ENCODE results near the gene TRMT2B. TPM values are rescaled to one million over a fixed set of nuclear protein-coding genes. Genes with fewer than 3 reads are reported as not detected.
"Not testable (repeated sequence)": the region's sequence is repeated elsewhere in the genome, so short reads cannot be mapped to it uniquely, and the experiment has no call there.

TRMT2B gene
- polyA plus RNA-seq, 1 donor from 2014 or later: 6.8 TPM

GRCh38 chrX:100984818-100985217, 67.1 kb downstream of the TRMT2B start:
- Histone ChIP-seq H3K9ac (ENCODE audit: low read length) (no peak overlapping the region), H3K27me3 (ENCODE audit: insufficient read depth, low read depth, low read length) (no peaks in the 10 kb centered on the region), H3F3A (ENCODE audit: insufficient read depth, low read length, poor library complexity, severe bottlenecking) (no peaks in the 10 kb centered on the region), H3K36me3 (ENCODE audit: insufficient read depth, low read length) (no peaks in the 10 kb centered on the region), H3K79me2 (replicated peaks; ENCODE audit: insufficient read depth, low read length) (no peaks in the 10 kb centered on the region), H3K27ac (ENCODE audit: low read length) (no peak overlapping the region), H4K20me1 (ENCODE audit: insufficient read depth) (no peaks in the 10 kb centered on the region), H3K4me2 (ENCODE audit: low read length) (no peak overlapping the region), H3K9me2 (ENCODE audit: insufficient read depth, low read length) (no peaks in the 10 kb centered on the region), H3K9me3 (ENCODE audit: low read length) (no peaks in the 10 kb centered on the region), H3K4me3 (ENCODE audit: low read length) (no peak overlapping the region), H2AFZ (ENCODE audit: low read depth, low read length) (no peak overlapping the region)
- TF ChIP-seq TAF1 (IDR thresholded peaks at IDR 0.05; ENCODE audit: low read depth) (no peak), REST (IDR thresholded peaks at IDR 0.05; ENCODE audit: borderline replicate concordance) (no peak), MXI1 (conservative IDR thresholded peaks at IDR 0.05; ENCODE audit: poor library complexity, severe bottlenecking) (no peak), EZH2 (IDR thresholded peaks at IDR 0.05; ENCODE audit: borderline replicate concordance, insufficient read depth, low read length, poor library complexity, severe bottlenecking) (no peak), EP300 (conservative IDR thresholded peaks at IDR 0.05; ENCODE audit: poor library complexity, severe bottlenecking) (no peak), SMC3 (conservative IDR thresholded peaks at IDR 0.05; ENCODE audit: poor library complexity) (no peak), RAD21 (conservative IDR thresholded peaks at IDR 0.05) (no peak), POLR2AphosphoS5 (IDR thresholded peaks at IDR 0.05) (no peak)
- TF ChIP-seq, protein P1, sequence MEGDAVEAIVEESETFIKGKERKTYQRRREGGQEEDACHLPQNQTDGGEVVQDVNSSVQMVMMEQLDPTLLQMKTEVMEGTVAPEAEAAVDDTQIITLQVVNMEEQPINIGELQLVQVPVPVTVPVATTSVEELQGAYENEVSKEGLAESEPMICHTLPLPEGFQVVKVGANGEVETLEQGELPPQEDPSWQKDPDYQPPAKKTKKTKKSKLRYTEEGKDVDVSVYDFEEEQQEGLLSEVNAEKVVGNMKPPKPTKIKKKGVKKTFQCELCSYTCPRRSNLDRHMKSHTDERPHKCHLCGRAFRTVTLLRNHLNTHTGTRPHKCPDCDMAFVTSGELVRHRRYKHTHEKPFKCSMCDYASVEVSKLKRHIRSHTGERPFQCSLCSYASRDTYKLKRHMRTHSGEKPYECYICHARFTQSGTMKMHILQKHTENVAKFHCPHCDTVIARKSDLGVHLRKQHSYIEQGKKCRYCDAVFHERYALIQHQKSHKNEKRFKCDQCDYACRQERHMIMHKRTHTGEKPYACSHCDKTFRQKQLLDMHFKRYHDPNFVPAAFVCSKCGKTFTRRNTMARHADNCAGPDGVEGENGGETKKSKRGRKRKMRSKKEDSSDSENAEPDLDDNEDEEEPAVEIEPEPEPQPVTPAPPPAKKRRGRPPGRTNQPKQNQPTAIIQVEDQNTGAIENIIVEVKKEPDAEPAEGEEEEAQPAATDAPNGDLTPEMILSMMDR (IDR thresholded peaks at IDR 0.05; ENCODE audit: poor library complexity, severe bottlenecking): no peak

GRCh38 chrX:100981498-100981845, 70.4 kb downstream of the TRMT2B start:
- not testable (repeated sequence) for H4K20me1 ChIP-seq (ENCODE audit: insufficient read depth); H3K9ac ChIP-seq (ENCODE audit: low read length); H3K79me2 ChIP-seq (replicated peaks; ENCODE audit: insufficient read depth, low read length); H3K36me3 ChIP-seq (ENCODE audit: insufficient read depth, low read length); H3F3A ChIP-seq (ENCODE audit: insufficient read depth, low read length, poor library complexity, severe bottlenecking); H3K27ac ChIP-seq (ENCODE audit: low read length); H2AFZ ChIP-seq (ENCODE audit: low read depth, low read length); H3K27me3 ChIP-seq (ENCODE audit: insufficient read depth, low read depth, low read length); H3K9me3 ChIP-seq (ENCODE audit: low read length); H3K4me3 ChIP-seq (ENCODE audit: low read length); H3K9me2 ChIP-seq (ENCODE audit: insufficient read depth, low read length); H3K4me2 ChIP-seq (ENCODE audit: low read length)

Measured in neural cell (in vitro differentiated cells).